Suprapubic skin (tissue), 3 donors: ENCODE measurements around the gene SLC1A5.

Experiments
- EP300 ChIP-seq: sonication (generic); formaldehyde crosslinking; IDR thresholded peaks from one replicate; pipeline ENCODE4 v1.6.1; 2017; ENCODE audit warnings: antibody characterized with exemption
- POLR2A ChIP-seq, 2 donors: fragments of 450-650 bp; IDR thresholded peaks; one replicate each; pipeline ENCODE4 v1.6.1; 2017; ENCODE audit warnings: antibody characterized with exemption in 2 of 2, mild to moderate bottlenecking in 2 of 2, moderate library complexity in 2 of 2
- TF ChIP-seq, protein P1 (sequence below), 2 donors: fragments of 200-600 bp in 1 of 2; fragments of 450-650 bp in 1 of 2; sonication (generic) in 1 of 2; IDR thresholded peaks; one replicate each; pipeline ENCODE4 v1.5.1; 2016 to 2019; ENCODE audit warnings: antibody characterized with exemption in 2 of 2, mild to moderate bottlenecking in 1 of 2, moderate library complexity in 1 of 2

DNA sequence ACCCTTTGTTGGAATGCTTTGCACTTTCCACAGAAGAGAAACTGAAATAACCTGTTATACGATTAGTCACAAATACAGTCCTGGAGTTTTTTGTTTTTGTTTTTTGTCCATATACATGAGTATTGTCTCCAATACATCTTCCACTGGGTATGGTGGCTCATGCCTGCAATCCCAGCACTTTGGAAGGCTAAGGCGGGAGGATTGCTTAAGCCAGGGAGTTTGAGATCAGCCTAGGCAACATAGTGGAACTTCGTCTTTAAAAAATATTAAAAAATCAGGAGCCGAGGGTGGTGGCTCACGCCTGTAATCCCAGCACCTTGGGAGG, 37.3 kb upstream of the SLC1A5 start:
- TF ChIP-seq, protein P1, sequence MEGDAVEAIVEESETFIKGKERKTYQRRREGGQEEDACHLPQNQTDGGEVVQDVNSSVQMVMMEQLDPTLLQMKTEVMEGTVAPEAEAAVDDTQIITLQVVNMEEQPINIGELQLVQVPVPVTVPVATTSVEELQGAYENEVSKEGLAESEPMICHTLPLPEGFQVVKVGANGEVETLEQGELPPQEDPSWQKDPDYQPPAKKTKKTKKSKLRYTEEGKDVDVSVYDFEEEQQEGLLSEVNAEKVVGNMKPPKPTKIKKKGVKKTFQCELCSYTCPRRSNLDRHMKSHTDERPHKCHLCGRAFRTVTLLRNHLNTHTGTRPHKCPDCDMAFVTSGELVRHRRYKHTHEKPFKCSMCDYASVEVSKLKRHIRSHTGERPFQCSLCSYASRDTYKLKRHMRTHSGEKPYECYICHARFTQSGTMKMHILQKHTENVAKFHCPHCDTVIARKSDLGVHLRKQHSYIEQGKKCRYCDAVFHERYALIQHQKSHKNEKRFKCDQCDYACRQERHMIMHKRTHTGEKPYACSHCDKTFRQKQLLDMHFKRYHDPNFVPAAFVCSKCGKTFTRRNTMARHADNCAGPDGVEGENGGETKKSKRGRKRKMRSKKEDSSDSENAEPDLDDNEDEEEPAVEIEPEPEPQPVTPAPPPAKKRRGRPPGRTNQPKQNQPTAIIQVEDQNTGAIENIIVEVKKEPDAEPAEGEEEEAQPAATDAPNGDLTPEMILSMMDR (IDR thresholded peaks at IDR 0.05) = no peak
- TF ChIP-seq POLR2A (IDR thresholded peaks at IDR 0.05) (no peak), EP300 (no peak)
